CD14-positive monocyte (primary cell): ENCODE results near the gene CNP. TPM values are rescaled to one million over a fixed set of nuclear protein-coding genes. Genes with fewer than 3 reads are reported as not detected.
A peak's percentile ranks its signal among the peaks of the same experiment; 100 is the strongest.

Experiments used
- DNase-seq, 3 donors: peaks; one replicate each; pipeline ENCODE4 v3.0.0-alpha.2; 2011 to 2022
- H2AFZ ChIP-seq: 2 replicates; pipeline ENCODE4 v1.6.0; 2012; ENCODE audit warnings: mild to moderate bottlenecking, low read depth, low read length, inconsistent platforms; ENCODE audit not compliant: insufficient read depth, poor library complexity, severe bottlenecking
- H3K27ac ChIP-seq, 2 donors: 1 replicate in 1 of 2; 2 replicates in 1 of 2; pipeline ENCODE4 v1.5.1; 2012 to 2013; ENCODE audit warnings: low read length in 2 of 2, control low read depth in 1 of 2, inconsistent platforms in 1 of 2, low read depth in 1 of 2, mild to moderate bottlenecking in 1 of 2
- H3K27me3 ChIP-seq, 2 donors: one replicate each; pipeline versions ENCODE4 v1.6.0 to v1.6.1; 2011 to 2013; ENCODE audit warnings: low read length in 2 of 2; ENCODE audit not compliant: control insufficient read depth in 2 of 2, insufficient read depth in 2 of 2
- H3K36me3 ChIP-seq, 2 donors: replicated peaks in 1 of 2; 1 replicate in 1 of 2; 2 replicates in 1 of 2; pipeline versions ENCODE4 v1.5.1 to v1.6.1; 2012 to 2013; ENCODE audit warnings: low read length in 2 of 2, control low read depth in 1 of 2, inconsistent platforms in 1 of 2, mild to moderate bottlenecking in 1 of 2; ENCODE audit not compliant: insufficient read depth in 2 of 2, control insufficient read depth in 1 of 2
- H3K4me1 ChIP-seq, 2 donors: 1 replicate in 1 of 2; 2 replicates in 1 of 2; pipeline versions ENCODE4 v1.5.1 to v1.6.1; 2012 to 2013; ENCODE audit warnings: low read length in 2 of 2, control low read depth in 1 of 2, inconsistent platforms in 1 of 2, mild to moderate bottlenecking in 1 of 2, moderate library complexity in 1 of 2; ENCODE audit not compliant: insufficient read depth in 2 of 2, control insufficient read depth in 1 of 2
- H3K4me2 ChIP-seq: replicated peaks from 2 replicates; pipeline ENCODE3; 2012; ENCODE audit warnings: low read length, moderate library complexity, mild to moderate bottlenecking; ENCODE audit not compliant: poor library complexity, severe bottlenecking; ENCODE audit errors: extremely low read depth
- H3K4me3 ChIP-seq, 3 experiments: fragments of 200-600 bp in 1 of 3; sonication (generic) in 1 of 3; replicated peaks in 1 of 3; 1 replicate in 2 of 3; 2 replicates in 1 of 3; pipeline ENCODE4 v1.5.1; 2011 to 2013; ENCODE audit warnings: low read length in 3 of 3, mild to moderate bottlenecking in 3 of 3, control low read depth in 2 of 3, low read depth in 2 of 3, inconsistent platforms in 1 of 3, moderate library complexity in 1 of 3
- H3K79me2 ChIP-seq: 2 replicates; pipeline ENCODE4 v1.6.0; 2012; ENCODE audit warnings: mild to moderate bottlenecking, control low read depth, inconsistent platforms, low read length, moderate library complexity; ENCODE audit not compliant: insufficient read depth
- H3K9ac ChIP-seq: 2 replicates; pipeline ENCODE4 v1.6.0; 2017; ENCODE audit warnings: low read length, mild to moderate bottlenecking; ENCODE audit not compliant: insufficient read depth, poor library complexity, severe bottlenecking
- H3K9me3 ChIP-seq, 2 donors: replicated peaks in 1 of 2; 1 replicate in 1 of 2; 2 replicates in 1 of 2; pipeline versions ENCODE4 v1.5.1 to v1.6.1; 2012 to 2013; ENCODE audit warnings: low read length in 2 of 2, control low read depth in 1 of 2; ENCODE audit not compliant: control insufficient read depth in 1 of 2, insufficient read depth in 1 of 2
- H4K20me1 ChIP-seq: 2 replicates; pipeline ENCODE4 v1.6.0; 2012; ENCODE audit warnings: mild to moderate bottlenecking, low read length, control low read depth, moderate library complexity; ENCODE audit not compliant: insufficient read depth
- H3K27ac Mint-ChIP-seq, 7 donors: one replicate each; pipeline ENCODE4 v1.8.0; 2020; ENCODE audit warnings: mild to moderate bottlenecking in 7 of 7, mixed read lengths in 7 of 7, moderate library complexity in 6 of 7, inconsistent platforms in 2 of 7
- H3K27me3 Mint-ChIP-seq, 3 donors: one replicate each; pipeline ENCODE4 v1.8.0; 2021 to 2022; ENCODE audit warnings: low read depth in 3 of 3, mild to moderate bottlenecking in 3 of 3, mixed read lengths in 3 of 3, moderate library complexity in 3 of 3, inconsistent platforms in 1 of 3
- H3K36me3 Mint-ChIP-seq, 2 donors: one replicate each; pipeline ENCODE4 v1.8.0; 2020; ENCODE audit warnings: mixed read lengths in 2 of 2, inconsistent platforms in 1 of 2, mild to moderate bottlenecking in 1 of 2
- H3K4me1 Mint-ChIP-seq: one replicate; pipeline ENCODE4 v1.8.0; 2020; ENCODE audit warnings: mild to moderate bottlenecking, mixed read lengths
- H3K4me3 Mint-ChIP-seq, 2 donors: one replicate each; pipeline ENCODE4 v1.8.0; 2020; ENCODE audit warnings: mild to moderate bottlenecking in 2 of 2, mixed read lengths in 2 of 2, moderate library complexity in 1 of 2
- H3K9me3 Mint-ChIP-seq, 7 donors: one replicate each; pipeline ENCODE4 v1.8.0; 2020 to 2022; ENCODE audit warnings: mixed read lengths in 7 of 7, mild to moderate bottlenecking in 6 of 7, moderate library complexity in 6 of 7, inconsistent platforms in 2 of 7
- CTCF ChIP-seq: fragments of 200-600 bp; IDR thresholded peaks from one replicate; pipeline ENCODE4 v1.8.0; 2022; ENCODE audit warnings: antibody characterized with exemption, mild to moderate bottlenecking
- WGBS: methylation state at CpG from one replicate; pipeline ENCODE4 v1.1.5; 2013; ENCODE audit warnings: missing lambda C conversion rate; ENCODE audit not compliant: insufficient coverage; 5-methylcytosine and 5-hydroxymethylcytosine counted together
- intact Hi-C, 2 donors: fragments of 100-400 bp; cut with micrococcal nuclease; formaldehyde crosslinking; loops; one replicate each; pipeline versions ENCODE4 v1.15.0 to v1.15.1; 2023
- polyA plus RNA-seq, 3 donors: library from polyadenylated mRNA; depleted of rRNA in 1 of 3; unstranded in 2 of 3; stranded (reverse) in 1 of 3; fragments of 300-500 nt in 2 of 3; fragments of >200 nt in 1 of 3; fragmentation: Illumina TruSeq in 2 of 3; gene quantifications; 1 replicate in 2 of 3; 2 replicates in 1 of 3; pipeline ENCODE4 v1.2.3, GENCODE V29; 2012 to 2021

The CNP gene
- polyA plus RNA-seq, 3 donors: 19.0 to 50.2 (median 47.0) TPM

- peaks cover 34% of the 10 kb centered on the region for H3K4me1 Mint-ChIP-seq
- Histone ChIP-seq H3K4me2 (peak overlapping the region; percentile 91), H3K4me3 (peak overlapping the region; percentile 65 to 99 (median 85)), H3K79me2 (peaks cover 45% of the 10 kb centered on the region), H3K4me1 (peaks cover 21 to 24% of the 10 kb centered on the region in 2 donors), H3K27me3 (no peaks in the 10 kb centered on the region), H3K27ac (peak overlapping the region; percentile 5 to 19), H3K36me3 (peaks cover 0 to 3% of the 10 kb centered on the region in 2 donors), H2AFZ (peak overlapping the region; percentile 97), H4K20me1 (peaks cover 40% of the 10 kb centered on the region), H3K9ac (peak overlapping the region; percentile 86), H3K9me3 (no peaks in the 10 kb centered on the region)
- H3K36me3 Mint-ChIP-seq: peaks cover 2 to 8% of the 10 kb centered on the region in 2 donors
- DNase-seq: peak in 2 of 3 donors; percentile 1 to 27
- H3K9me3 Mint-ChIP-seq: no peaks in the 10 kb centered on the region
- 18% methylated on average over 30 of the region's 33 CpGs for WGBS
- peak overlapping the region; percentile 72 to 96 for H3K4me3 Mint-ChIP-seq
- peaks cover 0 to 2% (median 0%) of the 10 kb centered on the region in 3 donors for H3K27me3 Mint-ChIP-seq
- H3K27ac Mint-ChIP-seq: peak overlapping the region in 2 of 7 donors; percentile 58 to 82
- intact Hi-C loops: loop anchor here in 1 of 2 donors (5.0 kb wide), 1 partner anchor 193 kb away; the partner anchor contains the start of gene DHX58
- no peak for TF ChIP-seq CTCF
Measured at GRCh38 chr17:41919165-41919817, 47.3 kb upstream of the CNP start.

- Histone ChIP-seq H4K20me1 (peaks cover 32% of the 10 kb centered on the region), H2AFZ (peak overlapping the region; percentile 97), H3K9ac (no peak overlapping the region), H3K9me3 (no peaks in the 10 kb centered on the region), H3K4me3 (peak overlapping the region in 1 of 3 experiments; percentile 99), H3K27me3 (no peaks in the 10 kb centered on the region), H3K4me1 (peaks cover 21 to 24% of the 10 kb centered on the region in 2 donors), H3K79me2 (peaks cover 38% of the 10 kb centered on the region), H3K27ac (no peak overlapping the region), H3K36me3 (no peaks in the 10 kb centered on the region), H3K4me2 (peak overlapping the region; percentile 91)
- Mint-ChIP-seq H3K4me3 (peak overlapping the region in 1 of 2 donors; percentile 96), H3K4me1 (peaks cover 31% of the 10 kb centered on the region), H3K36me3 (peaks cover 2% of the 10 kb centered on the region in 2 donors), H3K27me3 (peaks cover 0 to 2% (median 0%) of the 10 kb centered on the region in 3 donors), H3K9me3 (no peaks in the 10 kb centered on the region), H3K27ac (no peak overlapping the region)
- intact Hi-C loops: loop anchor here in 1 of 2 donors (5.0 kb wide), 1 partner anchor 192 kb away; the partner anchor contains the start of gene DHX58
- no peak for DNase-seq
- no peak for TF ChIP-seq CTCF
- WGBS: 90% methylated on average over 4 of the region's 7 CpGs
Measured at GRCh38 chr17:41919840-41920579, 46.6 kb upstream of the CNP start.
